GM18505 (cell line): ENCODE measurements around the gene PRR15L.
"Not testable (repeated sequence)": the region's sequence is repeated elsewhere in the genome, so short reads cannot be mapped to it uniquely, and the experiment has no call there.

Source experiments
- ATAC-seq: cut with Tn5 transposase; IDR thresholded peaks from one replicate; pipeline ENCODE4 v1.9.1; 2021; ENCODE audit not compliant: unreplicated experiment
- POLR2A ChIP-seq: IDR thresholded peaks from 4 replicates; pipeline ENCODE4 v1.6.1; 2011; ENCODE audit warnings: borderline replicate concordance; ENCODE audit not compliant: insufficient read depth, insufficient read length; ENCODE audit errors: extremely low read depth

The PRR15L gene

GRCh38 chr17:47957591-47958490, at the start of gene PRR15L:
Gene PRR15L (minus strand): TSS chr17:47957883. CDS start chr17:47953234, 4,649 bp downstream.
- TF ChIP-seq POLR2A = no peak
- no peak for ATAC-seq

- ATAC-seq = no peak
- no peak for TF ChIP-seq POLR2A
Measured at GRCh38 chr17:48006936-48007709, 49.4 kb upstream of the PRR15L start.

GRCh38 chr17:48004983-48005382, 47.3 kb upstream of the PRR15L start:
- TF ChIP-seq POLR2A = no peak
- no peak for ATAC-seq

- no peak for ATAC-seq
- TF ChIP-seq POLR2A = no peak
Measured at GRCh38 chr17:48003417-48004151, 45.9 kb upstream of the PRR15L start.

- no peak for TF ChIP-seq POLR2A
- no peak for ATAC-seq
Measured at GRCh38 chr17:48002916-48003416, 45.3 kb upstream of the PRR15L start.

- ATAC-seq = no peak
Measured at GRCh38 chr17:48002266-48002915, 44.7 kb upstream of the PRR15L start.

GRCh38 chr17:48001657-48002056, 44.0 kb upstream of the PRR15L start:
- ATAC-seq = not testable (repeated sequence)

More at GRCh38 chr17:48002266-48002915, 44.7 kb upstream of the PRR15L start:
- TF ChIP-seq POLR2A = no peak

- TF ChIP-seq POLR2A = no peak
- no peak for ATAC-seq
Measured at GRCh38 chr17:48001197-48001596, 43.5 kb upstream of the PRR15L start.

GRCh38 chr17:47999582-47999981, 41.9 kb upstream of the PRR15L start:
- TF ChIP-seq POLR2A = no peak
- no peak for ATAC-seq

- ATAC-seq = no peak
- no peak for TF ChIP-seq POLR2A
Measured at GRCh38 chr17:47998044-47998443, 40.4 kb upstream of the PRR15L start.

GRCh38 chr17:47997586-47997985, 39.9 kb upstream of the PRR15L start:
- ATAC-seq = no peak
- TF ChIP-seq POLR2A = no peak

- TF ChIP-seq POLR2A = no peak
- no peak for ATAC-seq
Measured at GRCh38 chr17:47996201-47996600, 38.5 kb upstream of the PRR15L start.

- no peak for TF ChIP-seq POLR2A
- ATAC-seq = no peak
Measured at GRCh38 chr17:47995241-47995935, 37.7 kb upstream of the PRR15L start.

GRCh38 chr17:47994724-47995123, 37.0 kb upstream of the PRR15L start:
- no peak for ATAC-seq
- no peak for TF ChIP-seq POLR2A
